ENCODE measurements around the gene MRPL4.

The MRPL4 gene

GRCh38 chr19:10251792-10252694 lies at the start of gene MRPL4:
MRPL4 (plus strand) TSS chr19:10252214; CDS start chr19:10252254, 40 bp downstream.
- peak; percentile 96 for DNase-seq

GRCh38 chr19:10203686-10204085 lies 48.3 kb upstream of the MRPL4 start:
- no peak for DNase-seq

- no peak for DNase-seq
Measured at GRCh38 chr19:10205636-10206035, 46.4 kb upstream of the MRPL4 start.

- no peak for DNase-seq
Measured at GRCh38 chr19:10206226-10206885, 45.7 kb upstream of the MRPL4 start.

GRCh38 chr19:10207026-10207425 lies 45.0 kb upstream of the MRPL4 start:
- no peak for DNase-seq

- no peak for DNase-seq
Measured at GRCh38 chr19:10209315-10209714, 42.7 kb upstream of the MRPL4 start.

- DNase-seq, result no peak
Measured at GRCh38 chr19:10211061-10211460, 41.0 kb upstream of the MRPL4 start.

- DNase-seq, result no peak
Measured at GRCh38 chr19:10211691-10212090, 40.3 kb upstream of the MRPL4 start.

- DNase-seq, result no peak
Measured at GRCh38 chr19:10214784-10215183, 37.2 kb upstream of the MRPL4 start.

GRCh38 chr19:10217085-10217484 lies 34.9 kb upstream of the MRPL4 start:
- DNase-seq, result no peak

- no peak for DNase-seq
Measured at GRCh38 chr19:10219678-10220077, 32.3 kb upstream of the MRPL4 start.

GRCh38 chr19:10220695-10221094 lies 31.3 kb upstream of the MRPL4 start:
- no peak for DNase-seq

GRCh38 chr19:10222201-10222890 lies 29.7 kb upstream of the MRPL4 start:
- no peak for DNase-seq

GRCh38 chr19:10223488-10224213 lies 28.4 kb upstream of the MRPL4 start:
- DNase-seq, result no peak

GRCh38 chr19:10224337-10224736 lies 27.7 kb upstream of the MRPL4 start:
- no peak for DNase-seq

- no peak for DNase-seq
Measured at GRCh38 chr19:10226021-10226375, 26.0 kb upstream of the MRPL4 start.

- peak; percentile 93 for DNase-seq
Measured at GRCh38 chr19:10226376-10227025, 25.5 kb upstream of the MRPL4 start.

GRCh38 chr19:10227026-10227971 lies 24.7 kb upstream of the MRPL4 start:
- no peak for DNase-seq

GRCh38 chr19:10228393-10228792 lies 23.6 kb upstream of the MRPL4 start:
- no peak for DNase-seq

- no peak for DNase-seq
Measured at GRCh38 chr19:10228920-10229319, 23.1 kb upstream of the MRPL4 start.

GRCh38 chr19:10230173-10230860 lies 21.7 kb upstream of the MRPL4 start:
- DNase-seq, result peak; percentile 74
